ENCODE results near the gene HSBP1.

- TF ChIP-seq POLR2A (IDR thresholded peaks at IDR 0.05) (no peak), CTCF (IDR thresholded peaks at IDR 0.05) (no peak), EP300 (IDR thresholded peaks at IDR 0.05) (no peak), POLR2AphosphoS5 (IDR thresholded peaks at IDR 0.05) (no peak)
These were observed 9.2 kb downstream of the HSBP1 start for GRCh38 chr16:83817022-83817421.

Data from sigmoid colon (tissue), 4 donors.